IMR-90 (cell line): ENCODE results near the gene PDF. TPM values are rescaled to one million over a fixed set of nuclear protein-coding genes. Genes with fewer than 3 reads are reported as not detected.

Experiments
- ATAC-seq: fragments of 200-7000 bp; cut with Tn5 transposase; 2 replicates; pipeline ENCODE4 v1.9.1; 2020; ENCODE audit warnings: low read depth, mild to moderate bottlenecking, moderate library complexity
- BruUV-seq: library from RNA; stranded (reverse); fragments of 400-500 nt; replicated peaks from 2 replicates; lab custom pipeline; 2021; lab: Mats Ljungman, UMichigan
- CTCF ChIA-PET: fragments of 300-600 bp; formaldehyde crosslinking; extraction: SDS; loops from one replicate; lab custom pipeline; 2021; ENCODE audit warnings: antibody characterized with exemption; lab: Yijun Ruan, JAX
- POLR2A ChIA-PET: fragments of 300-600 bp; sonication (Branson Sonifier 250); formaldehyde crosslinking; loops from one replicate; lab custom pipeline; 2022; ENCODE audit warnings: antibody characterized with exemption; ENCODE audit not compliant: unreplicated experiment; lab: Charles Lee
- DNase-seq: peaks from one replicate; pipeline ENCODE4 v3.0.0; 2013
- H2AFZ ChIP-seq: replicated peaks from 2 replicates; pipeline ENCODE3; 2013; ENCODE audit warnings: low read length, mild to moderate bottlenecking; ENCODE audit not compliant: poor library complexity
- H2AK5ac ChIP-seq: 2 replicates; pipeline ENCODE4 v1.6.1; 2013; ENCODE audit warnings: low read depth, low read length, inconsistent platforms
- H2AK9ac ChIP-seq: replicated peaks from 2 replicates; pipeline ENCODE3; 2013; ENCODE audit warnings: mild to moderate bottlenecking, low read depth, low read length, moderate library complexity; ENCODE audit not compliant: poor library complexity
- H2BK120ac ChIP-seq: 2 replicates; pipeline ENCODE4 v1.6.1; 2013; ENCODE audit warnings: low read depth, low read length, inconsistent platforms
- H2BK15ac ChIP-seq: 3 replicates; pipeline ENCODE4 v1.6.1; 2013; ENCODE audit warnings: low read depth, low read length, inconsistent platforms
- H2BK20ac ChIP-seq: 2 replicates; pipeline ENCODE4 v1.6.1; 2013; ENCODE audit warnings: low read depth, mild to moderate bottlenecking, inconsistent platforms, low read length, moderate library complexity
- H2BK5ac ChIP-seq: 2 replicates; pipeline ENCODE4 v1.6.1; 2013; ENCODE audit warnings: mild to moderate bottlenecking, low read depth, low read length, inconsistent platforms; ENCODE audit not compliant: poor library complexity, severe bottlenecking
- H3K14ac ChIP-seq: replicated peaks from 2 replicates; pipeline ENCODE4 v1.6.1; 2013; ENCODE audit warnings: low read depth, low read length, inconsistent platforms
- H3K18ac ChIP-seq: 2 replicates; pipeline ENCODE4 v1.6.1; 2013; ENCODE audit warnings: low read depth, low read length, control low read depth
- H3K23ac ChIP-seq: 2 replicates; pipeline ENCODE4 v1.6.1; 2013; ENCODE audit warnings: low read depth, low read length, inconsistent platforms
- H3K27ac ChIP-seq: 2 replicates; pipeline ENCODE4 v1.5.1; 2013; ENCODE audit warnings: mild to moderate bottlenecking, control low read depth, low read length; ENCODE audit not compliant: insufficient read depth
- H3K27me3 ChIP-seq: 2 replicates; pipeline ENCODE4 v1.6.1; 2013; ENCODE audit warnings: low read length; ENCODE audit not compliant: control insufficient read depth, insufficient read depth
- H3K36me3 ChIP-seq: 2 replicates; pipeline ENCODE4 v1.6.1; 2013; ENCODE audit warnings: low read length, mixed read lengths; ENCODE audit not compliant: control insufficient read depth, insufficient read depth
- H3K4ac ChIP-seq: 2 replicates; pipeline ENCODE4 v1.6.1; 2013; ENCODE audit warnings: low read depth, low read length, inconsistent platforms
- H3K4me1 ChIP-seq: 2 replicates; pipeline ENCODE4 v1.6.1; 2013; ENCODE audit warnings: low read length, mixed read lengths; ENCODE audit not compliant: control insufficient read depth, insufficient read depth
- H3K4me2 ChIP-seq: 2 replicates; pipeline ENCODE4 v1.6.1; 2013; ENCODE audit warnings: low read depth, mild to moderate bottlenecking, control low read depth, low read length, moderate library complexity
- H3K4me3 ChIP-seq: 2 replicates; pipeline ENCODE4 v1.5.1; 2013; ENCODE audit warnings: low read depth, mild to moderate bottlenecking, control low read depth, low read length, moderate library complexity; ENCODE audit not compliant: insufficient read depth
- H3K56ac ChIP-seq: 2 replicates; pipeline ENCODE4 v1.6.1; 2013; ENCODE audit warnings: low read length, inconsistent platforms; ENCODE audit not compliant: insufficient read depth; ENCODE audit errors: extremely low read depth
- H3K79me1 ChIP-seq, 2 experiments: 2 replicates each; pipeline ENCODE4 v1.6.1; 2013; ENCODE audit warnings: low read length in 2 of 2, inconsistent platforms in 1 of 2, low read depth in 1 of 2
- H3K9ac ChIP-seq: 2 replicates; pipeline ENCODE4 v1.6.1; 2013; ENCODE audit warnings: low read depth, low read length, control low read depth
- H3K9me1 ChIP-seq: 2 replicates; pipeline ENCODE4 v1.6.1; 2013; ENCODE audit warnings: low read length, inconsistent platforms; ENCODE audit not compliant: insufficient read depth
- H3K9me3 ChIP-seq: 2 replicates; pipeline ENCODE4 v1.6.1; 2013; ENCODE audit warnings: low read length; ENCODE audit not compliant: control insufficient read depth, insufficient read depth
- H4K20me1 ChIP-seq: 2 replicates; pipeline ENCODE4 v1.6.1; 2013; ENCODE audit warnings: low read length, inconsistent platforms; ENCODE audit not compliant: insufficient read depth
- H4K5ac ChIP-seq: 2 replicates; pipeline ENCODE4 v1.6.1; 2013; ENCODE audit warnings: mild to moderate bottlenecking, low read depth, low read length, control low read depth
- H4K8ac ChIP-seq, 2 experiments: 2 replicates each; pipeline ENCODE4 v1.6.1; 2013; ENCODE audit warnings: low read depth in 2 of 2, low read length in 2 of 2, control low read depth in 1 of 2, inconsistent platforms in 1 of 2
- H4K91ac ChIP-seq: 2 replicates; pipeline ENCODE4 v1.6.1; 2013; ENCODE audit warnings: low read depth, low read length, inconsistent platforms; ENCODE audit not compliant: insufficient read depth
- MAFK ChIP-seq: IDR thresholded peaks from 2 replicates; pipeline ENCODE4 v1.6.1; 2012; ENCODE audit warnings: low read depth, low read length, improper control_type of control experiment
- MXI1 ChIP-seq: IDR thresholded peaks from 2 replicates; pipeline ENCODE4 v1.6.1; 2012; ENCODE audit warnings: low read depth, mild to moderate bottlenecking, low read length, moderate library complexity, borderline replicate concordance
- WGBS, 2 experiments: methylation state at CpG; one replicate each; pipeline versions ENCODE4 v1.1.5 to v1.1.7; 2013; ENCODE audit warnings: missing lambda C conversion rate in 2 of 2; ENCODE audit not compliant: insufficient read length in 1 of 2; ENCODE audit errors: extremely low coverage in 2 of 2; 5-methylcytosine and 5-hydroxymethylcytosine counted together
- dilution Hi-C: fragments of 300-500 bp; cut with HindIII; formaldehyde crosslinking; loops from one replicate; pipeline ENCODE4 v1.14.3; 2018; ENCODE audit warnings: low sequenced_read_pairs; ENCODE audit not compliant: unreplicated experiment
- in situ Hi-C: fragments of 300-500 bp; cut with MboI; formaldehyde crosslinking; loops from 3 replicates; pipeline ENCODE4 v1.14.3; 2019; ENCODE audit warnings: low sequenced_read_pairs, inconsistent platforms, mixed read lengths
- intact Hi-C: fragments of 100-400 bp; cut with micrococcal nuclease; formaldehyde crosslinking; loops from 2 replicates; pipeline ENCODE4 v1.10.0; 2022
- polyA plus RNA-seq, 3 experiments: library from polyadenylated mRNA; depleted of rRNA; stranded (reverse); fragments of >200 nt; gene quantifications; 2 replicates each; pipeline ENCODE4 v1.2.3, GENCODE V29; 2012; ENCODE audit warnings: low replicate concordance in 1 of 3
- total RNA-seq: library from RNA; depleted of rRNA; stranded (reverse); fragments of >200 nt; gene quantifications from 2 replicates; pipeline ENCODE4 v1.2.3, GENCODE V29; 2012

Gene PDF
- total and polyA plus RNA-seq, 2 of the 4 experiments (the other 2 are of a cell fraction) = 4.5 to 6.4 TPM

DNA sequence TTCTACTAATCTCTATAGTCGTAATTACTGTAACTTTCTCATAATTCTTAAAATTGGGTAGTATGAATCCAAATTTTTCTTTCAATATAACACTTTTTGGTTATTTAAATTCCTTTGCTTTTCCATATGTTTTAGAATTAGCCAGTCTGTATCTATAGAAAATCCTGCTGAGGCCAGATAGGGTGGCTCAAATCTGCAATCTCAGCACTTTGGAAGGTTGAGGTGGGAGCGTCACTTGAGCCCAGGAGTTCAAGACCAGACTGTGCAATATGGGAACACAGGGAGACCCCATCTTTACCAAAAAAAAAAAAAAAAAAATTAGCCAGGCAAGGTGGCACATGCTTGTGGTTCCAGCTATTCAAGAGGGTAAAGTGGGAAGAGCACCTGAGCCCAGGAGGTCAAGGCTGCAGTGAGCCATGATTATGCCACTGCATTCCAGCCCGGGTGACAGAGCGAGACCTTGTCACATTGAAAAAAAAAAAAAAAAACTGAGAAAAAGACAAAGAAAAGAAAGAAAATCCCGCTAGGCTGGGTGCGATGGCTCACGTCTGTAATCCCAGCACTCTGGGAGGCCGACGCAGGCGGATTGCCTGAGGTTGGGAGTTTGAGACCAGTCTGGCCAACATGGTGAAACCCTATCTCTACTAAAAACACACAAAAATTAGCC lies 46.1 kb upstream of the PDF start:
- DNase-seq (no peak), ATAC-seq (no peak)
- intact Hi-C loops = no loop called here
- Histone ChIP-seq H3K27ac (no peak overlapping the region), H2BK120ac (no peak overlapping the region), H3K9me1 (peaks cover 2% of the 10 kb centered on the region), H3K9ac (no peak overlapping the region), H3K56ac (no peak overlapping the region), H3K79me1 (peaks cover 27 to 37% of the 10 kb centered on the region in 2 experiments; a peak in 3 of 4 replicates), H4K8ac (no peak overlapping the region), H2BK5ac (no peak overlapping the region), H2AK9ac (no peak overlapping the region), H3K23ac (no peak overlapping the region), H3K4me2 (no peak overlapping the region), H4K91ac (no peak overlapping the region), H2BK15ac (no peak overlapping the region), H3K18ac (no peak overlapping the region), H3K4me1 (no peaks in the 10 kb centered on the region), H3K4ac (no peak overlapping the region), H2BK20ac (no peak overlapping the region), H3K14ac (no peak overlapping the region), H2AK5ac (no peak overlapping the region), H2AFZ (no peak overlapping the region), H3K27me3 (no peaks in the 10 kb centered on the region), H3K9me3 (no peaks in the 10 kb centered on the region), H4K20me1 (0 out of 2 replicates have a peak, but pooled peaks cover 5% of the 10 kb centered on the region), H3K4me3 (no peak overlapping the region), H4K5ac (no peak overlapping the region), H3K36me3 (peaks cover 19% of the 10 kb centered on the region)
- ChIA-PET POLR2A (interaction anchor here (0.6 kb wide), 1 partner anchor 83 kb away, joined by 5 read pairs; no protein-coding TSS in a partner anchor), CTCF (no interaction called here)
- dilution Hi-C loops = no loop called here
- in situ Hi-C loops = no loop called here
- no TSS peak for BruUV-seq
- TF ChIP-seq MXI1 (no peak), MAFK (peak; percentile 91)
- WGBS, 2 experiments = 90% methylated on average over 2 of the region's 10 CpGs; no CpG with 5 or more reads in 1 of the 2 experiments
